SK-N-SH treated with all-trans-retinoic acid at 6 μM for 48 hours (cell line): Measurements from ENCODE around the gene CACNA2D3.

Experiments
- ATAC-seq: fragments of 200-7000 bp; cut with Tn5 transposase; 3 replicates; pipeline ENCODE4 v1.9.1; 2020; ENCODE audit warnings: mild to moderate bottlenecking, moderate library complexity
- ARNTL ChIP-seq: fragments of 450-650 bp; formaldehyde crosslinking; IDR thresholded peaks from 2 replicates; pipeline ENCODE4 v1.5.0; 2020; ENCODE audit warnings: low read depth, mild to moderate bottlenecking, moderate library complexity, borderline replicate concordance
- BACH2 ChIP-seq: fragments of 250-450 bp; sonication (Bioruptor Pico); IDR thresholded peaks from 2 replicates; pipeline ENCODE4 v1.9.0; 2021; ENCODE audit warnings: mild to moderate bottlenecking, borderline replicate concordance
- CREB5 ChIP-seq: fragments of 250-450 bp; sonication (Bioruptor Pico); IDR thresholded peaks from 2 replicates; pipeline ENCODE4 v1.5.1; 2020; ENCODE audit warnings: low read depth, mild to moderate bottlenecking, moderate library complexity
- CSDC2 ChIP-seq: fragments of 250-450 bp; sonication (Bioruptor Pico); IDR thresholded peaks from 2 replicates; pipeline ENCODE4 v1.5.0; 2020; ENCODE audit warnings: mild to moderate bottlenecking, moderate library complexity
- GLIS3 ChIP-seq: fragments of 250-450 bp; sonication (Bioruptor Pico); IDR thresholded peaks from 2 replicates; pipeline ENCODE4 v1.5.0; 2020; ENCODE audit warnings: mild to moderate bottlenecking, moderate library complexity
- ISL1 ChIP-seq: fragments of 250-450 bp; sonication (Bioruptor Pico); IDR thresholded peaks from 2 replicates; pipeline ENCODE4 v2.1.2; 2022; ENCODE audit warnings: mild to moderate bottlenecking, moderate library complexity
- OSR1 ChIP-seq: fragments of 250-450 bp; sonication (Bioruptor Pico); IDR thresholded peaks from 2 replicates; pipeline ENCODE4 v1.8.0; 2022; ENCODE audit warnings: moderate library complexity, mild to moderate bottlenecking, inconsistent platforms
- PATZ1 ChIP-seq: fragments of 250-450 bp; sonication (Bioruptor Pico); IDR thresholded peaks from 2 replicates; pipeline ENCODE4 v1.8.0; 2020; ENCODE audit warnings: mild to moderate bottlenecking, moderate library complexity, borderline replicate concordance
- POU6F1 ChIP-seq: fragments of 250-450 bp; sonication (Bioruptor Pico); IDR thresholded peaks from 2 replicates; pipeline ENCODE4 v1.8.0; 2021; ENCODE audit warnings: low read depth, mild to moderate bottlenecking, moderate library complexity, borderline replicate concordance
- PPARA ChIP-seq: fragments of 250-450 bp; sonication (Bioruptor Pico); IDR thresholded peaks from 2 replicates; pipeline ENCODE4 v1.5.0; 2020; ENCODE audit warnings: mild to moderate bottlenecking, borderline replicate concordance
- RARB ChIP-seq: fragments of 250-450 bp; sonication (Bioruptor Pico); IDR thresholded peaks from 2 replicates; pipeline ENCODE4 v1.8.0; 2021; ENCODE audit warnings: mild to moderate bottlenecking, moderate library complexity
- SNAI2 ChIP-seq: fragments of 250-450 bp; sonication (Bioruptor Pico); IDR thresholded peaks from 2 replicates; pipeline ENCODE4 v1.5.0; 2020; ENCODE audit warnings: mild to moderate bottlenecking, moderate library complexity
- TCF4 ChIP-seq: fragments of 250-450 bp; sonication (Bioruptor Pico); IDR thresholded peaks from 2 replicates; pipeline ENCODE4 v1.8.0; 2021; ENCODE audit warnings: mild to moderate bottlenecking, moderate library complexity, borderline replicate concordance
- ZC3H10 ChIP-seq: fragments of 250-450 bp; sonication (Bioruptor Pico); IDR thresholded peaks from 2 replicates; pipeline ENCODE4 v1.5.1; 2021; ENCODE audit warnings: mild to moderate bottlenecking, moderate library complexity
- ZFP3 ChIP-seq: fragments of 250-450 bp; sonication (Bioruptor Pico); IDR thresholded peaks from 2 replicates; pipeline ENCODE4 v1.5.0; 2020; ENCODE audit warnings: mild to moderate bottlenecking, moderate library complexity
- ZFP30 ChIP-seq: fragments of 450-650 bp; formaldehyde crosslinking; IDR thresholded peaks from 2 replicates; pipeline ENCODE4 v1.5.0; 2022; ENCODE audit warnings: mild to moderate bottlenecking, moderate library complexity
- ZNF565 ChIP-seq: fragments of 450-650 bp; formaldehyde crosslinking; conservative IDR thresholded peaks from 2 replicates; pipeline ENCODE4 v1.5.0; 2020; ENCODE audit warnings: low read depth, mild to moderate bottlenecking, moderate library complexity
- ZNF70 ChIP-seq: fragments of 450-650 bp; formaldehyde crosslinking; IDR thresholded peaks from 2 replicates; pipeline ENCODE4 v1.5.0; 2020; ENCODE audit warnings: mild to moderate bottlenecking, moderate library complexity
- ZNF8 ChIP-seq: fragments of 450-650 bp; formaldehyde crosslinking; IDR thresholded peaks from 2 replicates; pipeline ENCODE4 v1.5.0; 2020; ENCODE audit warnings: mild to moderate bottlenecking, moderate library complexity
- TF ChIP-seq, protein P1 (sequence below): fragments of 250-450 bp; sonication (Bioruptor Pico); IDR thresholded peaks from 2 replicates; pipeline ENCODE4 v1.5.1; 2021; ENCODE audit warnings: mild to moderate bottlenecking, moderate library complexity
- TF ChIP-seq, protein P2 (sequence below): fragments of 250-450 bp; sonication (Bioruptor Pico); IDR thresholded peaks from 2 replicates; pipeline ENCODE4 v1.5.0; 2020; ENCODE audit warnings: mild to moderate bottlenecking, moderate library complexity

The CACNA2D3 gene

DNA sequence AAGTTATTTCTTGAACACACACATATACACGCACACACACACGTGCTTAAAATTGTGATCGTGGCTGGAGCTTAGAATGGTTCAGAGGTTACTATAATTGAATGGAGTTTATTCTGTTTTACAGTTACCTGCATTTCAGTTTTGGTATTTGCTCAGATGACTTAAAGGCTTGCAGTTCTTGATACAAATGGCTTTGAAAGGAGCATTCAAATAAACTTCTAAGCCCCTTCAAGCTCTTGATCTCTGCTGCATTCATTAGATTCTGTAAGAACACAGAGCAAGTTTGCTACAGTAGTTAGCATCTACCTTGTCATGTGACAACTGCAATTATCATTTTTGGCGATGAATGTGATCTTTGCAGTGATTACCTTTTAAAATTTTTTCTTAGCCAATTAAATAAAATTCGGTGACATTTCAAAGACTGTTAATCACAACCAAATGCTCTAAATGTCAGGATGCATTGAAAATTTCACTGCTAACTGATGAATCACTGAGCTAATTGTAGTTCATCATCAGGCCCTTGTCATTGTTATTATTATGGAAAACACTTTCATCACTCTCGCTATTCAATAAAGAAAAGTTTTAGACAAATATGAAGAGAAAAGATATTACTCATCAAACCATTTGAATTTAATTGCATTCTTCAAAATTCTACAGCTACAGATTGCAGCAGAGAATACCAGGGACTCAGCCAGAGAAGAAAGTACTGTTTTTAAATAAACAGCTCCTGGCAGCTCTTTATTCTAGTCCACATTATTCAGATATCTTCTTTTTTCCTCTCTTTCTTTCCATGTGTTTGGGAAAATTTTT lies 509.4 kb downstream of the CACNA2D3 start:
- ATAC-seq = no peak
- TF ChIP-seq ZNF70 (CRISPR knock-in tag) (no peak), ISL1 (CRISPR knock-in tag) (peak; percentile 81), GLIS3 (CRISPR knock-in tag) (no peak), ZNF565 (CRISPR knock-in tag) (no peak), CREB5 (0 out of 2 replicates have a peak, but pooled peaks have one; percentile 10), SNAI2 (CRISPR knock-in tag) (no peak)

GRCh38 chr3:54632326-54632665 lies 509.9 kb downstream of the CACNA2D3 start:
- no peak for TF ChIP-seq ZFP3
- TF ChIP-seq ZC3H10 (CRISPR knock-in tag) = no peak
- TF ChIP-seq ZNF70 (CRISPR knock-in tag) = no peak
- no peak for TF ChIP-seq TCF4 (CRISPR knock-in tag)
- TF ChIP-seq ISL1 (CRISPR knock-in tag) = no peak
- TF ChIP-seq ARNTL (CRISPR knock-in tag) = no peak
- no peak for TF ChIP-seq PPARA
- TF ChIP-seq GLIS3 (CRISPR knock-in tag) = no peak
- no peak for TF ChIP-seq CREB5
- no peak for TF ChIP-seq RARB (CRISPR knock-in tag)
- TF ChIP-seq ZNF8 (CRISPR knock-in tag) = no peak
- no peak for TF ChIP-seq CSDC2
- TF ChIP-seq OSR1 = no peak
- no peak for TF ChIP-seq ZFP30
- TF ChIP-seq, protein P1, sequence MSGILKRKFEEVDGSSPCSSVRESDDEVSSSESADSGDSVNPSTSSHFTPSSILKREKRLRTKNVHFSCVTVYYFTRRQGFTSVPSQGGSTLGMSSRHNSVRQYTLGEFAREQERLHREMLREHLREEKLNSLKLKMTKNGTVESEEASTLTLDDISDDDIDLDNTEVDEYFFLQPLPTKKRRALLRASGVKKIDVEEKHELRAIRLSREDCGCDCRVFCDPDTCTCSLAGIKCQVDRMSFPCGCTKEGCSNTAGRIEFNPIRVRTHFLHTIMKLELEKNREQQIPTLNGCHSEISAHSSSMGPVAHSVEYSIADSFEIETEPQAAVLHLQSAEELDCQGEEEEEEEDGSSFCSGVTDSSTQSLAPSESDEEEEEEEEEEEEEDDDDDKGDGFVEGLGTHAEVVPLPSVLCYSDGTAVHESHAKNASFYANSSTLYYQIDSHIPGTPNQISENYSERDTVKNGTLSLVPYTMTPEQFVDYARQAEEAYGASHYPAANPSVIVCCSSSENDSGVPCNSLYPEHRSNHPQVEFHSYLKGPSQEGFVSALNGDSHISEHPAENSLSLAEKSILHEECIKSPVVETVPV (CRISPR knock-in tag) = no peak
- no peak for TF ChIP-seq PATZ1 (CRISPR knock-in tag)
- TF ChIP-seq, protein P2, sequence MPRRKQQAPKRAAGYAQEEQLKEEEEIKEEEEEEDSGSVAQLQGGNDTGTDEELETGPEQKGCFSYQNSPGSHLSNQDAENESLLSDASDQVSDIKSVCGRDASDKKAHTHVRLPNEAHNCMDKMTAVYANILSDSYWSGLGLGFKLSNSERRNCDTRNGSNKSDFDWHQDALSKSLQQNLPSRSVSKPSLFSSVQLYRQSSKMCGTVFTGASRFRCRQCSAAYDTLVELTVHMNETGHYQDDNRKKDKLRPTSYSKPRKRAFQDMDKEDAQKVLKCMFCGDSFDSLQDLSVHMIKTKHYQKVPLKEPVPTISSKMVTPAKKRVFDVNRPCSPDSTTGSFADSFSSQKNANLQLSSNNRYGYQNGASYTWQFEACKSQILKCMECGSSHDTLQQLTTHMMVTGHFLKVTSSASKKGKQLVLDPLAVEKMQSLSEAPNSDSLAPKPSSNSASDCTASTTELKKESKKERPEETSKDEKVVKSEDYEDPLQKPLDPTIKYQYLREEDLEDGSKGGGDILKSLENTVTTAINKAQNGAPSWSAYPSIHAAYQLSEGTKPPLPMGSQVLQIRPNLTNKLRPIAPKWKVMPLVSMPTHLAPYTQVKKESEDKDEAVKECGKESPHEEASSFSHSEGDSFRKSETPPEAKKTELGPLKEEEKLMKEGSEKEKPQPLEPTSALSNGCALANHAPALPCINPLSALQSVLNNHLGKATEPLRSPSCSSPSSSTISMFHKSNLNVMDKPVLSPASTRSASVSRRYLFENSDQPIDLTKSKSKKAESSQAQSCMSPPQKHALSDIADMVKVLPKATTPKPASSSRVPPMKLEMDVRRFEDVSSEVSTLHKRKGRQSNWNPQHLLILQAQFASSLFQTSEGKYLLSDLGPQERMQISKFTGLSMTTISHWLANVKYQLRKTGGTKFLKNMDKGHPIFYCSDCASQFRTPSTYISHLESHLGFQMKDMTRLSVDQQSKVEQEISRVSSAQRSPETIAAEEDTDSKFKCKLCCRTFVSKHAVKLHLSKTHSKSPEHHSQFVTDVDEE (CRISPR knock-in tag) = no peak
- no peak for TF ChIP-seq SNAI2 (CRISPR knock-in tag)
- TF ChIP-seq, all 23 proteins: peak for 0
- no peak for ATAC-seq

DNA sequence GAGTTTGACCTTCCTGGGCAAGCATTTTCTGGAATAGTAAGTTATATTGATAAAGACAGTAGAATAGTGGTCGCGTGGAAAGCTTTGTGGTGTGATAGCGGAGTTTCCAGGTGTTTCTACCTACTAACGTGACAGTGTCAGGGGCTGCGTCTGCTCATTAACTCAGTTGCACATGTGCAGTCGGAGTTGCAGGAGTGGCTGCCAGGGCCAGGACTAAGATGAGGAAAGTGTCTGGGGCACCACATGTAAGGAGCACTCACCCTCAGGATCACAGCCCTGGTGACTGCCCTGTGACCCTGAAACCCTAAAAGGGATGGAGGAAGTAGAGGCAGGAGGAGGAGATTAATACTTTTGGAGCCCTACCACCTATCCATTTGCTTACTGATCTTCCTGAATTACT lies 510.5 kb downstream of the CACNA2D3 start:
- ATAC-seq = no peak
- TF ChIP-seq ISL1 (CRISPR knock-in tag) (no peak), TCF4 (CRISPR knock-in tag) (no peak), RARB (CRISPR knock-in tag) (no peak), CREB5 (no peak), GLIS3 (CRISPR knock-in tag) (no peak), BACH2 (no peak), ZFP30 (no peak), POU6F1 (no peak), ZNF70 (CRISPR knock-in tag) (no peak)
- TF ChIP-seq, protein P1 (CRISPR knock-in tag) = no peak
